H1 (cell line): ENCODE measurements around the gene PCCA. TPM values are rescaled to one million over a fixed set of nuclear protein-coding genes. Genes with fewer than 3 reads are reported as not detected.

ENCODE experiments used
- CTCF ChIA-PET: fragments of 300-600 bp; sonication (Branson Sonifier 250); formaldehyde crosslinking; loops from one replicate; lab custom pipeline; 2021; ENCODE audit not compliant: partially characterized antibody; lab: Charles Lee
- POLR2A ChIA-PET: fragments of 300-600 bp; sonication (Branson Sonifier 250); formaldehyde crosslinking; loops from one replicate; lab custom pipeline; 2021; ENCODE audit warnings: inconsistent platforms; ENCODE audit not compliant: partially characterized antibody; lab: Charles Lee
- DNase-seq, 2 experiments: peaks; one replicate each; pipeline versions ENCODE4 v3.0.0 to v3.0.0-alpha.2; 2010 to 2022; ENCODE audit warnings: low spot score in 2 of 2, low read depth in 1 of 2, mixed read lengths in 1 of 2
- FAIRE-seq: peaks from 2 replicates; lab custom pipeline; 2011; peaks lifted over from hg19 to GRCh38; lab: Jason Lieb, UNC
- H2AFZ ChIP-seq: 2 replicates; pipeline ENCODE4 v1.8.1; 2012; ENCODE audit warnings: low read length, inconsistent platforms
- H2AK5ac ChIP-seq: 2 replicates; pipeline ENCODE4 v1.6.1; 2013; ENCODE audit warnings: low read depth, low read length
- H2BK120ac ChIP-seq: replicated peaks from 2 replicates; pipeline ENCODE3; 2013; ENCODE audit warnings: low read depth, low read length, inconsistent platforms
- H2BK12ac ChIP-seq: 2 replicates; pipeline ENCODE4 v1.6.1; 2013; ENCODE audit warnings: low read depth, low read length
- H2BK15ac ChIP-seq: 2 replicates; pipeline ENCODE4 v1.6.1; 2013; ENCODE audit warnings: low read length
- H2BK20ac ChIP-seq: 2 replicates; pipeline ENCODE4 v1.6.1; 2013; ENCODE audit warnings: low read length
- H2BK5ac ChIP-seq: 2 replicates; pipeline ENCODE4 v1.6.1; 2013; ENCODE audit warnings: low read depth, low read length
- H3K14ac ChIP-seq: 2 replicates; pipeline ENCODE4 v1.6.1; 2013; ENCODE audit warnings: inconsistent platforms; ENCODE audit not compliant: insufficient read length
- H3K18ac ChIP-seq: 2 replicates; pipeline ENCODE4 v1.6.1; 2013; ENCODE audit warnings: low read length; ENCODE audit errors: extremely low read depth
- H3K23ac ChIP-seq: 2 replicates; pipeline ENCODE4 v1.6.1; 2013; ENCODE audit warnings: inconsistent platforms; ENCODE audit not compliant: insufficient read length
- H3K23me2 ChIP-seq: 2 replicates; pipeline ENCODE4 v1.6.1; 2013; ENCODE audit warnings: low read depth, low read length
- H3K27ac ChIP-seq: 2 replicates; pipeline ENCODE4 v1.6.1; 2011; ENCODE audit warnings: low read depth, low read length, inconsistent platforms
- H3K27me3 ChIP-seq, 4 experiments: replicated peaks in 1 of 4; 1 replicate in 1 of 4; 2 replicates in 3 of 4; pipeline versions ENCODE4 v1.6.1 to v1.8.1; 2011 to 2013; ENCODE audit warnings: low read length in 3 of 4, mild to moderate bottlenecking in 3 of 4, inconsistent platforms in 2 of 4, mixed read lengths in 2 of 4, moderate library complexity in 1 of 4; ENCODE audit not compliant: control insufficient read depth in 3 of 4, insufficient read depth in 3 of 4; ENCODE audit errors: extremely low read depth in 1 of 4
- H3K36me3 ChIP-seq, 4 experiments: 2 replicates each; pipeline versions ENCODE4 v1.6.1 to v1.8.1; 2011 to 2013; ENCODE audit warnings: mild to moderate bottlenecking in 4 of 4, low read length in 3 of 4, moderate library complexity in 2 of 4, control low read depth in 1 of 4, inconsistent platforms in 1 of 4; ENCODE audit not compliant: insufficient read depth in 4 of 4, control insufficient read depth in 2 of 4
- H3K4ac ChIP-seq: replicated peaks from 2 replicates; pipeline ENCODE3; 2013; ENCODE audit warnings: low read length, low read depth, mixed read lengths, inconsistent platforms; ENCODE audit not compliant: insufficient read length
- H3K4me1 ChIP-seq, 4 experiments: replicated peaks in 1 of 4; 1 replicate in 1 of 4; 2 replicates in 3 of 4; pipeline versions ENCODE4 v1.6.1 to v1.8.1; 2011 to 2013; ENCODE audit warnings: low read length in 3 of 4, inconsistent platforms in 2 of 4, mixed read lengths in 1 of 4; ENCODE audit not compliant: insufficient read depth in 4 of 4, control insufficient read depth in 3 of 4
- H3K4me2 ChIP-seq, 2 experiments: 2 replicates each; pipeline versions ENCODE4 v1.6.1 to v1.8.1; 2011 to 2013; ENCODE audit warnings: low read depth in 2 of 2, low read length in 2 of 2, control low read depth in 1 of 2, inconsistent platforms in 1 of 2, mild to moderate bottlenecking in 1 of 2; ENCODE audit not compliant: insufficient read depth in 1 of 2
- H3K4me3 ChIP-seq, 4 experiments: fragments of 200-600, 300-600 bp in 1 of 4; sonication (generic), shearing (Covaris generic), sonication (Bioruptor Twin) in 1 of 4; 2 replicates each; pipeline versions ENCODE4 v1.5.1 to v1.8.1; 2011 to 2016; ENCODE audit warnings: low read length in 4 of 4, low read depth in 3 of 4, control low read depth in 2 of 4, inconsistent platforms in 2 of 4, mild to moderate bottlenecking in 2 of 4, mixed read lengths in 1 of 4, moderate library complexity in 1 of 4; ENCODE audit not compliant: insufficient read depth in 2 of 4; ENCODE audit errors: extremely low read depth in 1 of 4
- H3K56ac ChIP-seq: replicated peaks from 2 replicates; pipeline ENCODE3; 2013; ENCODE audit warnings: low read depth, mild to moderate bottlenecking, mixed read lengths, low read length, inconsistent platforms; ENCODE audit not compliant: insufficient read length
- H3K79me1 ChIP-seq: 2 replicates; pipeline ENCODE4 v1.6.1; 2013; ENCODE audit warnings: low read depth, low read length, control low read depth
- H3K79me2 ChIP-seq, 2 experiments: 2 replicates each; pipeline versions ENCODE4 v1.6.1 to v1.8.1; 2012 to 2013; ENCODE audit warnings: low read length in 2 of 2, mild to moderate bottlenecking in 2 of 2, inconsistent platforms in 1 of 2; ENCODE audit not compliant: insufficient read depth in 2 of 2, control insufficient read depth in 1 of 2
- H3K9ac ChIP-seq, 4 experiments: replicated peaks in 1 of 4; 1 replicate in 1 of 4; 2 replicates in 3 of 4; pipeline versions ENCODE4 v1.6.1 to v1.8.1; 2011 to 2013; ENCODE audit warnings: low read depth in 3 of 4, low read length in 3 of 4, control low read depth in 2 of 4, mild to moderate bottlenecking in 2 of 4, moderate library complexity in 2 of 4, inconsistent platforms in 1 of 4; ENCODE audit errors: extremely low read depth in 1 of 4
- H3K9me3 ChIP-seq, 2 experiments: 2 replicates each; pipeline versions ENCODE4 v1.6.1 to v1.8.1; 2012 to 2013; ENCODE audit warnings: mild to moderate bottlenecking in 2 of 2, moderate library complexity in 2 of 2, control low read depth in 1 of 2, inconsistent platforms in 1 of 2, low read depth in 1 of 2, low read length in 1 of 2, mixed read lengths in 1 of 2; ENCODE audit not compliant: insufficient read depth in 2 of 2
- H4K20me1 ChIP-seq, 2 experiments: replicated peaks in 1 of 2; 2 replicates each; pipeline versions ENCODE3 to v1.8.1; 2011 to 2013; ENCODE audit warnings: inconsistent platforms in 2 of 2, low read length in 2 of 2, mild to moderate bottlenecking in 1 of 2; ENCODE audit not compliant: insufficient read depth in 2 of 2, control insufficient read depth in 1 of 2
- H4K5ac ChIP-seq: 2 replicates; pipeline ENCODE4 v1.6.1; 2013; ENCODE audit warnings: low read length, low read depth, mixed read lengths, inconsistent platforms; ENCODE audit not compliant: insufficient read length
- H4K8ac ChIP-seq: 2 replicates; pipeline ENCODE4 v1.8.0; 2013; ENCODE audit warnings: mild to moderate bottlenecking, moderate library complexity, low read length, inconsistent platforms; ENCODE audit not compliant: insufficient read depth; ENCODE audit errors: extremely low read depth
- H4K91ac ChIP-seq: replicated peaks from 2 replicates; pipeline ENCODE3; 2013; ENCODE audit warnings: low read length, mixed read lengths, inconsistent platforms; ENCODE audit not compliant: insufficient read length
- ASH2L ChIP-seq: fragments of 200-600, 300-600 bp; sonication (generic); IDR thresholded peaks from one replicate; pipeline ENCODE4 v1.7.1; 2017; ENCODE audit warnings: low read length
- ATF2 ChIP-seq: IDR thresholded peaks from 2 replicates; pipeline ENCODE4 v1.6.1; 2012; ENCODE audit warnings: low read length, inconsistent platforms
- GTF2F1 ChIP-seq: IDR thresholded peaks from 2 replicates; pipeline ENCODE4 v1.6.1; 2012; ENCODE audit warnings: low read depth, low read length, improper control_type of control experiment, borderline replicate concordance
- JUND ChIP-seq: IDR thresholded peaks from 2 replicates; pipeline ENCODE4 v1.6.1; 2011; ENCODE audit warnings: mild to moderate bottlenecking, improper control_type of control experiment, low read length
- KDM1A ChIP-seq: fragments of 200-600, 300-600 bp; sonication (generic); IDR thresholded peaks from 2 replicates; pipeline ENCODE4 v1.7.1; 2016; ENCODE audit warnings: mild to moderate bottlenecking, low read length, borderline replicate concordance
- RNF2 ChIP-seq: fragments of 200-900, 300-1000 bp; sonication (generic); IDR thresholded peaks from 2 replicates; pipeline ENCODE4 v1.7.1; 2016; ENCODE audit warnings: borderline replicate concordance, low read depth, mild to moderate bottlenecking, antibody characterized with exemption, low read length; ENCODE audit not compliant: poor library complexity, severe bottlenecking; ENCODE audit errors: missing control alignments
- RXRA ChIP-seq: IDR thresholded peaks from 2 replicates; pipeline ENCODE4 v1.6.1; 2011; ENCODE audit warnings: low read depth, mild to moderate bottlenecking, low read length, moderate library complexity; ENCODE audit not compliant: insufficient read depth
- SIRT6 ChIP-seq: IDR thresholded peaks from one replicate; pipeline ENCODE4 v1.7.1; 2012; ENCODE audit warnings: low read length, inconsistent platforms
- SP2 ChIP-seq: IDR thresholded peaks from 2 replicates; pipeline ENCODE4 v1.6.1; 2012; ENCODE audit warnings: mild to moderate bottlenecking, low read length, inconsistent platforms
- TAF7 ChIP-seq: optimal IDR thresholded peaks from 2 replicates; pipeline ENCODE3; 2011; ENCODE audit warnings: low read depth, mild to moderate bottlenecking, inconsistent platforms, low read length, moderate library complexity, borderline replicate concordance
- TEAD4 ChIP-seq: IDR thresholded peaks from 2 replicates; pipeline ENCODE4 v1.6.1; 2012; ENCODE audit warnings: low read depth, low read length, inconsistent platforms, mixed read lengths
- YY1 ChIP-seq: IDR thresholded peaks from 2 replicates; pipeline ENCODE4 v1.6.1; 2011; ENCODE audit warnings: low read depth, mild to moderate bottlenecking, low read length
- WGBS, 2 experiments: shearing (Covaris generic) in 1 of 2; methylation state at CpG; one replicate each; pipeline versions ENCODE4 v1.1.6 to v1.1.7; 2013 to 2015; ENCODE audit warnings: low lambda C conversion rate in 2 of 2, mixed read lengths in 2 of 2, inconsistent platforms in 1 of 2, low coverage in 1 of 2, missing lambda C conversion rate in 1 of 2; ENCODE audit not compliant: insufficient replicate concordance in 2 of 2, insufficient coverage in 1 of 2, insufficient read length in 1 of 2; ENCODE audit errors: extremely low coverage in 1 of 2, missing lambda C conversion rate in 1 of 2; 5-methylcytosine and 5-hydroxymethylcytosine counted together
- polyA plus RNA-seq, 7 experiments: library from polyadenylated mRNA; depleted of rRNA in 3 of 7; stranded (reverse) in 5 of 7; unstranded in 2 of 7; fragments of >200 nt in 5 of 7; fragments of 200-250 nt in 2 of 7; gene quantifications; 1 replicate in 5 of 7; 2 replicates in 1 of 7; 4 replicates in 1 of 7; pipeline versions ENCODE4 v1.2.1 to v1.2.3, GENCODE V29; 2011 to 2013; ENCODE audit warnings: missing spikeins in 2 of 7, mixed read lengths in 2 of 7
- total RNA-seq: library from RNA; stranded (reverse); fragmentation: NEBNext Ultra II Directional; extraction: Animal tissue kit (Norgen Biotek cat#: 25700); gene quantifications from 2 replicates; pipeline ENCODE4 v1.2.1, GENCODE V29; 2021

The PCCA gene
- total and polyA plus RNA-seq, 2 of the 8 experiments (the other 6 are each of a cell fraction or from before 2014, with no cell fraction given), result 18.4 to 49.8 TPM

GRCh38 chr13:100465558-100465957 is 376.7 kb downstream of the PCCA start:
- POLR2A ChIA-PET, result no interaction called here
- FAIRE-seq (no peak), DNase-seq (no peak)
- Histone ChIP-seq H2BK15ac (no peak overlapping the region), H3K27ac (no peak overlapping the region), H3K56ac (no peak overlapping the region), H3K9me3 (no peaks in the 10 kb centered on the region), H2BK12ac (no peak overlapping the region), H2AFZ (no peak overlapping the region), H3K4me1 (peaks cover 3 to 7% (median 4%) of the 10 kb centered on the region in 4 experiments; a peak in 5 of 7 replicates), H3K4me3 (no peak overlapping the region), H3K14ac (no peak overlapping the region), H3K4ac (no peak overlapping the region), H4K91ac (no peak overlapping the region), H4K20me1 (no peaks in the 10 kb centered on the region), H3K23me2 (no peaks in the 10 kb centered on the region), H3K79me2 (no peaks in the 10 kb centered on the region), H2BK120ac (no peak overlapping the region), H3K79me1 (no peaks in the 10 kb centered on the region), H2BK20ac (no peak overlapping the region), H3K4me2 (no peak overlapping the region), H3K18ac (no peak overlapping the region), H2BK5ac (no peak overlapping the region), H2AK5ac (no peak overlapping the region), H4K8ac (no peak overlapping the region), H4K5ac (no peak overlapping the region), H3K27me3 (no peaks in the 10 kb centered on the region), H3K9ac (no peak overlapping the region), H3K23ac (no peak overlapping the region), H3K36me3 (no peaks in the 10 kb centered on the region)
- CTCF ChIA-PET, result interaction anchor here (0.9 to 1.5 kb wide), 3 partner anchors 8 to 37 kb away, joined by 3 to 4 read pairs (median 3); no protein-coding TSS in a partner anchor
- 97% methylated on average over 5 of the region's 5 CpGs; no CpG with 5 or more reads in 1 of the 2 experiments for WGBS, 2 experiments
- no peak for TF ChIP-seq KDM1A
- TF ChIP-seq RXRA, result no peak
- no peak for TF ChIP-seq SP2
- no peak for TF ChIP-seq ASH2L
- no peak for TF ChIP-seq JUND
- no peak for TF ChIP-seq ATF2
- TF ChIP-seq GTF2F1, result no peak
- no peak for TF ChIP-seq YY1
- TF ChIP-seq TEAD4, result no peak
- TF ChIP-seq RNF2, result no peak
- no peak for TF ChIP-seq SIRT6
- no peak for TF ChIP-seq TAF7
